HL-60 (cell line): Measurements from ENCODE around the gene ECE2.
"Not testable (repeated sequence)": the region's sequence is repeated elsewhere in the genome, so short reads cannot be mapped to it uniquely, and the experiment has no call there.

Experiments used
- DNase-seq, 2 experiments: peaks; one replicate each; pipeline ENCODE4 v3.0.0-alpha.2; 2010 to 2020; ENCODE audit warnings: low read depth in 1 of 2, low spot score in 1 of 2
- H3K27ac ChIP-seq: fragments of 250-450 bp; sonication (Bioruptor Pico); replicated peaks from 2 replicates; pipeline ENCODE4 v1.5.1; 2020; ENCODE audit warnings: mild to moderate bottlenecking, moderate library complexity
- H3K27me3 ChIP-seq: fragments of 250-450 bp; sonication (Bioruptor Pico); 2 replicates; pipeline ENCODE4 v1.5.1; 2021; ENCODE audit warnings: mild to moderate bottlenecking, moderate library complexity; ENCODE audit not compliant: insufficient read depth, poor library complexity, severe bottlenecking
- H3K4me3 ChIP-seq: replicated peaks from 2 replicates; pipeline ENCODE4 v1.5.1; 2011; ENCODE audit warnings: mild to moderate bottlenecking, control low read depth, low read length; ENCODE audit not compliant: insufficient read depth
- CTCF ChIP-seq: IDR thresholded peaks from one replicate; pipeline ENCODE4 v1.5.1; 2011; ENCODE audit warnings: low read length, control low read depth, inconsistent platforms; ENCODE audit not compliant: insufficient read depth
- GABPA ChIP-seq: IDR thresholded peaks from 2 replicates; pipeline ENCODE4 v1.6.1; 2012; ENCODE audit warnings: low read depth
- POLR2AphosphoS5 ChIP-seq: IDR thresholded peaks from 2 replicates; pipeline ENCODE4 v1.6.1; 2012; ENCODE audit warnings: low read depth
- SPI1 ChIP-seq: IDR thresholded peaks from 2 replicates; pipeline ENCODE4 v1.6.1; 2012; ENCODE audit warnings: low read depth, mild to moderate bottlenecking, borderline replicate concordance
- TF ChIP-seq, protein P1 (sequence below): IDR thresholded peaks from 2 replicates; pipeline ENCODE4 v1.6.1; 2012; ENCODE audit warnings: low read depth; ENCODE audit not compliant: insufficient replicate concordance

Gene ECE2

GRCh38 chr3:184261854-184262763 is 13.7 kb upstream of the ECE2 start:
- peak in 1 of 2 experiments; percentile 13 for DNase-seq
- no peak for TF ChIP-seq POLR2AphosphoS5
- TF ChIP-seq CTCF = no peak
- no peak for TF ChIP-seq SPI1
- TF ChIP-seq, protein P1, sequence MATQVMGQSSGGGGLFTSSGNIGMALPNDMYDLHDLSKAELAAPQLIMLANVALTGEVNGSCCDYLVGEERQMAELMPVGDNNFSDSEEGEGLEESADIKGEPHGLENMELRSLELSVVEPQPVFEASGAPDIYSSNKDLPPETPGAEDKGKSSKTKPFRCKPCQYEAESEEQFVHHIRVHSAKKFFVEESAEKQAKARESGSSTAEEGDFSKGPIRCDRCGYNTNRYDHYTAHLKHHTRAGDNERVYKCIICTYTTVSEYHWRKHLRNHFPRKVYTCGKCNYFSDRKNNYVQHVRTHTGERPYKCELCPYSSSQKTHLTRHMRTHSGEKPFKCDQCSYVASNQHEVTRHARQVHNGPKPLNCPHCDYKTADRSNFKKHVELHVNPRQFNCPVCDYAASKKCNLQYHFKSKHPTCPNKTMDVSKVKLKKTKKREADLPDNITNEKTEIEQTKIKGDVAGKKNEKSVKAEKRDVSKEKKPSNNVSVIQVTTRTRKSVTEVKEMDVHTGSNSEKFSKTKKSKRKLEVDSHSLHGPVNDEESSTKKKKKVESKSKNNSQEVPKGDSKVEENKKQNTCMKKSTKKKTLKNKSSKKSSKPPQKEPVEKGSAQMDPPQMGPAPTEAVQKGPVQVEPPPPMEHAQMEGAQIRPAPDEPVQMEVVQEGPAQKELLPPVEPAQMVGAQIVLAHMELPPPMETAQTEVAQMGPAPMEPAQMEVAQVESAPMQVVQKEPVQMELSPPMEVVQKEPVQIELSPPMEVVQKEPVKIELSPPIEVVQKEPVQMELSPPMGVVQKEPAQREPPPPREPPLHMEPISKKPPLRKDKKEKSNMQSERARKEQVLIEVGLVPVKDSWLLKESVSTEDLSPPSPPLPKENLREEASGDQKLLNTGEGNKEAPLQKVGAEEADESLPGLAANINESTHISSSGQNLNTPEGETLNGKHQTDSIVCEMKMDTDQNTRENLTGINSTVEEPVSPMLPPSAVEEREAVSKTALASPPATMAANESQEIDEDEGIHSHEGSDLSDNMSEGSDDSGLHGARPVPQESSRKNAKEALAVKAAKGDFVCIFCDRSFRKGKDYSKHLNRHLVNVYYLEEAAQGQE = no peak
- no peak for TF ChIP-seq GABPA
- Histone ChIP-seq H3K4me3 (peak overlapping the region; percentile 50), H3K27ac (no peak overlapping the region), H3K27me3 (peaks cover 23% of the 10 kb centered on the region)

DNA sequence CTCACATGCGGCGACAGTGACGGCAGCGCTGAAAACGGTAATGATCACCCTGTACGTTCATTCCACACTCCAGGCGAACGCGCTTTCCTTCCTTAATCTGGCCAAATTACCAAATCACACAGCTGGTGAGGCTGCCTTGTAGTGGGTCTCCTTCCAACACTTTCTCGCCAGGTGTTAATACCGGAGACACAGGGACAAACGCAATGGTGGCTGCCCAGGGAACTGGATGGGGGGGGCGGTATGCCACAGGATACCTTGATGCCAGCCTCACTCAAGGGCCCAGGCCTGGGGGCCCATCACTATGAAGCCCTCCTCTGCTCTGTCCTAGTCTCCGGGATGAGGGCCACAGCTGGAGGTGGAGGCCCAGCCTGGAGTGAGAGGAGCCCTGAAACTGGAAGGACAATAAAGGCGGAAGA is 13.1 kb upstream of the ECE2 start:
- DNase-seq = peak in 1 of 2 experiments; percentile 25
- TF ChIP-seq GABPA = no peak
- TF ChIP-seq POLR2AphosphoS5 = no peak
- TF ChIP-seq CTCF = no peak
- TF ChIP-seq, protein P1 = no peak
- no peak for TF ChIP-seq SPI1
- H3K27me3 ChIP-seq = peaks cover 23% of the 10 kb centered on the region
- no peak overlapping the region for H3K4me3 ChIP-seq
- H3K27ac ChIP-seq = no peak overlapping the region

DNA sequence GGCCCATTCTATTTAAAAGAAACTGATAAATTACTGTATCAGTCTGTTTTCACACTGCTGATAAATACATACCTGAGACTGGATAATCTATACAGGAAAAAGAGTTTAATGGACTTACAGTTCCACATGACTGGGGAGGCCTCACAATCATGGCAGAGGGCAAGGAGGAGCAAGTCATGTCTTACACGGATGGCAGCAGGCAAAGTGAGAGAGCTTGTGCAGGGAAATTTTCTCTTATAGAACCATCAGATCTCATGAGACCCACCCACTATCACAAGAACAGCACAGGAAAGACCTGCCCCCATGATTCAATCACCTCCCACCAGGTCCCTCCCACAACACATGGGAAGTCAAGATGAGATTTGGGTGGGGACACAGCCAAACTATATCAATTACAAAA is 8.6 kb upstream of the ECE2 start:
- not testable (repeated sequence) for H3K27me3 ChIP-seq, H3K27ac ChIP-seq, H3K4me3 ChIP-seq, DNase-seq

DNA sequence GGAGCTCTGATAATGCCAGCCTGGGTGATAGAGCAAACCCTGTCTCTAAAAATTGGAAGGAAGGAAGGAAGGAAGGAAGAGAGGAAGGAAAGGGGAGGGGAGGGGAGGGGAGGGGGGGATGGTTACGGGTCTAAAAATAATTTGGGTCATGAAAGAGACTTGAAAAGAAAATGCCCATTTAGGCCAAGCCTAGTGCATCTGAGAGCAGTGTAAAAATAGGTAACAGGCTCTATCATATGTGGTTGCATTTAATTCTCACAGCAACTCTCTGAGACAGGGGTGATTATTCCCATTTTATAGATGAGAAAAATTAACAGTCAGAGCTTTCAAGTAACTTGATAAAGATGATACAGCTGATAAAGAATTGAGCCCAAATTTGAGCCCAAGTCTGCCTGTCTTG is 3.6 kb upstream of the ECE2 start:
- Histone ChIP-seq H3K27me3 (peaks cover 17% of the 10 kb centered on the region), H3K27ac (no peak overlapping the region), H3K4me3 (no peak overlapping the region)
- TF ChIP-seq POLR2AphosphoS5 = no peak
- no peak for TF ChIP-seq CTCF
- no peak for TF ChIP-seq GABPA
- no peak for TF ChIP-seq SPI1
- TF ChIP-seq, protein P1 = no peak
- DNase-seq = no peak
